HCT116 (cell line): ENCODE data around the gene TBX5. TPM values are rescaled to one million over a fixed set of nuclear protein-coding genes. Genes with fewer than 3 reads are reported as not detected.

Experiments used
- ATAC-seq: fragments of 200-7000 bp; cut with Tn5 transposase; 2 replicates; pipeline ENCODE4 v1.9.1; 2020; ENCODE audit warnings: mild to moderate bottlenecking, moderate library complexity
- BruUV-seq: library from RNA; stranded (reverse); fragments of 400-500 nt; replicated peaks from 2 replicates; lab custom pipeline; 2021; lab: Mats Ljungman, UMichigan
- CTCF ChIA-PET: fragments of 300-600 bp; sonication (Branson Sonifier 250); formaldehyde crosslinking; loops from one replicate; lab custom pipeline; 2021; ENCODE audit warnings: antibody characterized with exemption; lab: Charles Lee
- POLR2A ChIA-PET: fragments of 300-600, 350-600 bp; sonication (Branson Sonifier 250); formaldehyde crosslinking; loops from one replicate; lab custom pipeline; 2021; ENCODE audit warnings: antibody characterized with exemption; lab: Charles Lee
- RAD21 ChIA-PET, 2 experiments: fragments of 300-600 bp; sonication (Branson Sonifier 250); formaldehyde crosslinking; loops; one replicate each; lab custom pipeline; 2023; ENCODE audit warnings: low total read pairs in 2 of 2; ENCODE audit not compliant: uncharacterized antibody in 2 of 2, unreplicated experiment in 2 of 2, low non-redundant PET in 1 of 2; lab: Charles Lee
- DNase-seq: peaks from one replicate; pipeline ENCODE4 v3.0.0-alpha.2; 2010; ENCODE audit warnings: low read depth, low spot score
- H2AFZ ChIP-seq: fragments of 200-600 bp; shearing (Covaris generic), sonication (generic); 2 replicates; pipeline ENCODE4 v1.6.1; 2017; ENCODE audit warnings: low read depth, mixed run types, mixed read lengths, antibody characterized with exemption, low read length; ENCODE audit not compliant: poor library complexity, severe bottlenecking
- H3K27ac ChIP-seq: 2 replicates; pipeline ENCODE4 v1.5.1; 2012; ENCODE audit warnings: low read depth, low read length
- H3K27me3 ChIP-seq: fragments of 200-600 bp; sonication (generic); 2 replicates; pipeline ENCODE4 v1.6.1; 2016; ENCODE audit warnings: mixed run types, low read length, mixed read lengths; ENCODE audit not compliant: insufficient read depth
- H3K36me3 ChIP-seq, 2 experiments: fragments of 200-500 bp in 1 of 2; fragments of 200-600 bp in 1 of 2; sonication (Bioruptor generic) in 1 of 2; sonication (generic) in 1 of 2; 2 replicates each; pipeline versions ENCODE4 v1.5.1 to v1.6.1; 2014 to 2016; ENCODE audit warnings: low read length in 2 of 2, inconsistent platforms in 1 of 2, mixed read lengths in 1 of 2, mixed run types in 1 of 2; ENCODE audit not compliant: insufficient read depth in 2 of 2, control insufficient read depth in 1 of 2
- H3K4me1 ChIP-seq, 2 experiments: fragments of 200-600 bp in 1 of 2; sonication (generic) in 1 of 2; 2 replicates each; pipeline versions ENCODE4 v1.5.1 to v1.6.1; 2012 to 2017; ENCODE audit warnings: low read length in 2 of 2, inconsistent platforms in 1 of 2, mild to moderate bottlenecking in 1 of 2, mixed read lengths in 1 of 2, mixed run types in 1 of 2, moderate library complexity in 1 of 2; ENCODE audit not compliant: insufficient read depth in 2 of 2, control insufficient read depth in 1 of 2
- H3K4me2 ChIP-seq: fragments of 200-600 bp; sonication (generic); 2 replicates; pipeline ENCODE4 v1.6.1; 2017; ENCODE audit warnings: mixed run types, low read length, mixed read lengths
- H3K4me3 ChIP-seq, 2 experiments: fragments of 200-600 bp in 1 of 2; sonication (generic) in 1 of 2; replicated peaks in 1 of 2; 2 replicates each; pipeline ENCODE4 v1.5.1; 2011 to 2016; ENCODE audit warnings: low read length in 2 of 2, control low read depth in 1 of 2, low read depth in 1 of 2, mild to moderate bottlenecking in 1 of 2, mixed read lengths in 1 of 2, mixed run types in 1 of 2
- H3K79me2 ChIP-seq: fragments of 200-600 bp; sonication (generic); 2 replicates; pipeline ENCODE4 v1.6.1; 2017; ENCODE audit warnings: mild to moderate bottlenecking, mixed run types, low read length, moderate library complexity, mixed read lengths; ENCODE audit not compliant: insufficient read depth
- H3K9ac ChIP-seq: fragments of 200-600 bp; sonication (generic); 2 replicates; pipeline ENCODE4 v1.6.1; 2016; ENCODE audit warnings: low read length, mixed read lengths
- H3K9me2 ChIP-seq: fragments of 200-600 bp; sonication (generic), shearing (Covaris generic); 2 replicates; pipeline ENCODE4 v1.6.1; 2017; ENCODE audit warnings: mixed run types, mild to moderate bottlenecking, moderate library complexity; ENCODE audit not compliant: insufficient read depth
- H3K9me3 ChIP-seq, 2 experiments: fragments of 200-500 bp in 1 of 2; fragments of 200-600 bp in 1 of 2; sonication (Bioruptor generic) in 1 of 2; sonication (generic) in 1 of 2; 2 replicates each; pipeline ENCODE4 v1.6.1; 2014 to 2017; ENCODE audit warnings: low read length in 2 of 2, mixed read lengths in 2 of 2, inconsistent platforms in 1 of 2, low read depth in 1 of 2, mild to moderate bottlenecking in 1 of 2, mixed run types in 1 of 2, moderate library complexity in 1 of 2; ENCODE audit not compliant: control insufficient read depth in 1 of 2, insufficient read depth in 1 of 2
- H4K20me1 ChIP-seq: fragments of 200-600 bp; sonication (generic), shearing (Covaris generic); 2 replicates; pipeline ENCODE4 v1.6.1; 2017; ENCODE audit warnings: mixed run types, mild to moderate bottlenecking, moderate library complexity; ENCODE audit not compliant: insufficient read depth
- CBX3 ChIP-seq: IDR thresholded peaks from 2 replicates; pipeline ENCODE4 v1.6.1; 2012; ENCODE audit warnings: low read depth
- EGR1 ChIP-seq: IDR thresholded peaks from 2 replicates; pipeline ENCODE4 v1.6.1; 2012; ENCODE audit warnings: low read depth
- EZH2phosphoT487 ChIP-seq: fragments of 200-600 bp; IDR thresholded peaks from 2 replicates; pipeline ENCODE4 v1.6.1; 2018; ENCODE audit warnings: antibody characterized with exemption, borderline replicate concordance
- FOSL1 ChIP-seq: IDR thresholded peaks from 2 replicates; pipeline ENCODE4 v1.6.1; 2012; ENCODE audit warnings: low read depth
- JUND ChIP-seq: IDR thresholded peaks from 2 replicates; pipeline ENCODE4 v1.6.1; 2012
- MAX ChIP-seq: IDR thresholded peaks from 2 replicates; pipeline ENCODE4 v1.6.1; 2012
- POLR2A ChIP-seq: IDR thresholded peaks from 2 replicates; pipeline ENCODE4 v1.7.0; 2011; ENCODE audit warnings: borderline replicate concordance; ENCODE audit not compliant: insufficient read depth, insufficient read length; ENCODE audit errors: extremely low read depth
- POLR2AphosphoS5 ChIP-seq: IDR thresholded peaks from 2 replicates; pipeline ENCODE4 v1.6.1; 2011; ENCODE audit warnings: mild to moderate bottlenecking, low read depth, low read length, moderate library complexity
- RAD21 ChIP-seq: IDR thresholded peaks from 2 replicates; pipeline ENCODE4 v1.6.1; 2012; ENCODE audit warnings: low read depth, mild to moderate bottlenecking
- REST ChIP-seq: IDR thresholded peaks from 2 replicates; pipeline ENCODE4 v1.6.1; 2012; ENCODE audit warnings: low read depth
- SIN3A ChIP-seq: IDR thresholded peaks from 2 replicates; pipeline ENCODE4 v1.6.1; 2012; ENCODE audit warnings: low read depth
- SP1 ChIP-seq: IDR thresholded peaks from 2 replicates; pipeline ENCODE4 v1.6.1; 2012; ENCODE audit warnings: low read depth
- SRF ChIP-seq: IDR thresholded peaks from 2 replicates; pipeline ENCODE4 v1.6.1; 2012; ENCODE audit warnings: low read depth
- TCF7L2 ChIP-seq: IDR thresholded peaks from 2 replicates; pipeline ENCODE4 v1.7.0; 2011; ENCODE audit warnings: borderline replicate concordance, inconsistent platforms; ENCODE audit not compliant: insufficient read depth, insufficient read length; ENCODE audit errors: extremely low read depth
- ZFX ChIP-seq: fragments of 450-650 bp; IDR thresholded peaks from 2 replicates; pipeline ENCODE4 v1.6.1; 2017
- ZNF274 ChIP-seq: fragments of 200-500 bp; sonication (Bioruptor generic); IDR thresholded peaks from 2 replicates; pipeline ENCODE4 v1.6.1; 2014; ENCODE audit warnings: mild to moderate bottlenecking, low read depth, low read length, inconsistent platforms
- intact Hi-C: fragments of 100-400 bp; cut with micrococcal nuclease; formaldehyde crosslinking; loops from 2 replicates; pipeline ENCODE4 v1.10.0; 2022
- total RNA-seq: library from RNA; stranded (reverse); gene quantifications from one replicate; pipeline ENCODE4 v1.2.1, GENCODE V29; 2021; ENCODE audit not compliant: unreplicated experiment

TBX5 gene
- total RNA-seq, 1 experiment from 2014 or later, result 0.10 TPM

GRCh38 chr12:114393569-114393968, 12.4 kb downstream of the TBX5 start:
- no peak overlapping the region for H3K4me2 ChIP-seq
- POLR2A ChIA-PET, result no interaction called here
- no peak overlapping the region for H2AFZ ChIP-seq
- no peaks in the 10 kb centered on the region for H3K9me3 ChIP-seq
- TF ChIP-seq ZFX, result no peak
- TF ChIP-seq ZNF274, result no peak
- TF ChIP-seq EZH2phosphoT487, result no peak
- TF ChIP-seq FOSL1, result no peak
- TF ChIP-seq REST, result no peak
- intact Hi-C loops, result no loop called here
- H3K79me2 ChIP-seq, result no peaks in the 10 kb centered on the region
- H3K27me3 ChIP-seq, result peaks cover 53% of the 10 kb centered on the region
- H3K4me1 ChIP-seq, result no peaks in the 10 kb centered on the region
- no peak overlapping the region for H3K9ac ChIP-seq
- DNase-seq, result no peak
- no TSS peak for BruUV-seq
- H4K20me1 ChIP-seq, result no peaks in the 10 kb centered on the region
- H3K9me2 ChIP-seq, result no peaks in the 10 kb centered on the region
- CTCF ChIA-PET, result no interaction called here
- H3K36me3 ChIP-seq, result no peaks in the 10 kb centered on the region
- no peak overlapping the region for H3K4me3 ChIP-seq
- RAD21 ChIA-PET, result no interaction called here
- no peak overlapping the region for H3K27ac ChIP-seq
- ATAC-seq, result no peak

DNA sequence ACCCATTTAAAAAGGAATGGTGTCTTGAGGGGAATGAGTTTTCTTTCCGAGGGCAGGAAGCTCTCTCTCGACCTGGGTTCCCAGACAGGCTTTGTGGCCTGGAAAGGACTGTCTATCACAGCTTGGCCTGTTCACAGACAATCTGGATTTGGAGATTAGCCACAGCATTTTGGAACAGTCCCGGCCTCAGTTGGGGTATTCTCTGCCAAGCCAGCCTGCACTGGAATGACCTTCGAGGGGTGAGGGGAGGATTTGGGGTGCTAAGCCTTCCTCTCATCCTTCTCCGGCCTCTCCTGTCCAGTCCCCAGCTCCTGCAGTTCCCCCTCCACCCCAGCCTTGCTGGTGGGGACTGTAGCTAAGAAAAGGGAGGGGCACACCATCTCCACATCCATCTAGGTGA, 13.0 kb downstream of the TBX5 start:
- no TSS peak for BruUV-seq
- Histone ChIP-seq H3K9me3 (no peaks in the 10 kb centered on the region), H3K36me3 (no peaks in the 10 kb centered on the region), H3K79me2 (no peaks in the 10 kb centered on the region), H3K4me3 (no peak overlapping the region), H4K20me1 (no peaks in the 10 kb centered on the region), H2AFZ (no peak overlapping the region), H3K9ac (no peak overlapping the region), H3K4me2 (no peak overlapping the region), H3K27ac (no peak overlapping the region), H3K27me3 (peaks cover 50% of the 10 kb centered on the region), H3K4me1 (no peaks in the 10 kb centered on the region), H3K9me2 (no peaks in the 10 kb centered on the region)
- CTCF ChIA-PET, result no interaction called here
- no peak for DNase-seq
- POLR2A ChIA-PET, result no interaction called here
- intact Hi-C loops, result no loop called here
- RAD21 ChIA-PET, result no interaction called here
- no peak for ATAC-seq
- TF ChIP-seq CBX3 (no peak), FOSL1 (no peak), JUND (no peak), RAD21 (no peak), POLR2A (no peak), SRF (no peak), SP1 (no peak), SIN3A (no peak), POLR2AphosphoS5 (no peak), ZFX (no peak), TCF7L2 (no peak), REST (no peak), MAX (no peak), EGR1 (no peak)
